RWPE2 (cell line): Measurements from ENCODE around the gene NEMF.
"Not testable (repeated sequence)": the region's sequence is repeated elsewhere in the genome, so short reads cannot be mapped to it uniquely, and the experiment has no call there.

Experiments used
- ATAC-seq: fragments of 200-7000 bp; cut with Tn5 transposase; 3 replicates; pipeline ENCODE4 v1.9.1; 2021; ENCODE audit warnings: low read depth
- DNase-seq: peaks from one replicate; pipeline ENCODE4 v3.0.0-alpha.2; 2020; ENCODE audit warnings: low spot score
- H3K27ac ChIP-seq: fragments of 450-650 bp; 2 replicates; pipeline ENCODE4 v1.5.1; 2017; ENCODE audit warnings: mild to moderate bottlenecking; ENCODE audit not compliant: poor library complexity, severe bottlenecking
- H3K27me3 ChIP-seq: fragments of 250-450 bp; sonication (Bioruptor Pico); 2 replicates; pipeline ENCODE4 v1.5.1; 2021; ENCODE audit warnings: mild to moderate bottlenecking, moderate library complexity; ENCODE audit not compliant: insufficient read depth, poor library complexity, severe bottlenecking
- H3K36me3 ChIP-seq: fragments of 250-450 bp; sonication (Bioruptor Pico); 2 replicates; pipeline ENCODE4 v1.5.1; 2020; ENCODE audit warnings: low read depth, mild to moderate bottlenecking, moderate library complexity
- H3K4me1 ChIP-seq: fragments of 250-450 bp; sonication (Bioruptor Pico); 2 replicates; pipeline ENCODE4 v1.5.1; 2021; ENCODE audit warnings: mild to moderate bottlenecking, moderate library complexity; ENCODE audit not compliant: insufficient read depth, poor library complexity, severe bottlenecking
- H3K4me3 ChIP-seq: fragments of 250-450 bp; sonication (Bioruptor Pico); 2 replicates; pipeline ENCODE4 v1.5.1; 2021; ENCODE audit warnings: mild to moderate bottlenecking, moderate library complexity; ENCODE audit not compliant: severe bottlenecking
- H3K9me3 ChIP-seq: fragments of 250-450 bp; sonication (Bioruptor Pico); 2 replicates; pipeline ENCODE4 v1.5.1; 2021; ENCODE audit warnings: mild to moderate bottlenecking, moderate library complexity; ENCODE audit not compliant: severe bottlenecking
- TF ChIP-seq, protein P1 (sequence below): fragments of 450-650 bp; IDR thresholded peaks from one replicate; pipeline ENCODE4 v1.5.1; 2017; ENCODE audit warnings: mild to moderate bottlenecking, moderate library complexity; ENCODE audit not compliant: poor library complexity, severe bottlenecking

NEMF gene

DNA sequence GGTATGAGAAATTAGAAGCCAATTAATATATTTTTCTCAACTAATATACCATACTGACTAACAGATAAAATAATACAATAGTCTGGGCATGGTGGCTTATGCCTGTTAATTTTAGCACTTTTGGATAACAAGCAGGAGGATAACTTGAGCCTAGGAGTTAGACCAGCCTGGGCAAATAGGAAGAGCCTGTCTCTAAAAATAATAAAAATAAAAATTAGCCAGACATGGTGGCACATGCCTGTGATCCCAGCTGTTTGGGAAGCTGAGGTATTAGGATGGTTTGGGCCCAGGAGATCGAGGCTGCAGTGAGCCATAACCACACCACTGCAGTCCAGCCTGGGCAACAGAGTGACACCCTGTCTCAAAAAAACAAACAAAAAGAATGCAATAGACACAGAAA, 60.0 kb downstream of the NEMF start:
- no peaks in the 10 kb centered on the region for H3K4me1 ChIP-seq
- no peak overlapping the region for H3K27ac ChIP-seq
- H3K27me3 ChIP-seq: no peaks in the 10 kb centered on the region
- DNase-seq (no peak), ATAC-seq (no peak)
- TF ChIP-seq, protein P1, sequence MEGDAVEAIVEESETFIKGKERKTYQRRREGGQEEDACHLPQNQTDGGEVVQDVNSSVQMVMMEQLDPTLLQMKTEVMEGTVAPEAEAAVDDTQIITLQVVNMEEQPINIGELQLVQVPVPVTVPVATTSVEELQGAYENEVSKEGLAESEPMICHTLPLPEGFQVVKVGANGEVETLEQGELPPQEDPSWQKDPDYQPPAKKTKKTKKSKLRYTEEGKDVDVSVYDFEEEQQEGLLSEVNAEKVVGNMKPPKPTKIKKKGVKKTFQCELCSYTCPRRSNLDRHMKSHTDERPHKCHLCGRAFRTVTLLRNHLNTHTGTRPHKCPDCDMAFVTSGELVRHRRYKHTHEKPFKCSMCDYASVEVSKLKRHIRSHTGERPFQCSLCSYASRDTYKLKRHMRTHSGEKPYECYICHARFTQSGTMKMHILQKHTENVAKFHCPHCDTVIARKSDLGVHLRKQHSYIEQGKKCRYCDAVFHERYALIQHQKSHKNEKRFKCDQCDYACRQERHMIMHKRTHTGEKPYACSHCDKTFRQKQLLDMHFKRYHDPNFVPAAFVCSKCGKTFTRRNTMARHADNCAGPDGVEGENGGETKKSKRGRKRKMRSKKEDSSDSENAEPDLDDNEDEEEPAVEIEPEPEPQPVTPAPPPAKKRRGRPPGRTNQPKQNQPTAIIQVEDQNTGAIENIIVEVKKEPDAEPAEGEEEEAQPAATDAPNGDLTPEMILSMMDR: no peak
- peaks cover 96% of the 10 kb centered on the region for H3K36me3 ChIP-seq
- no peak overlapping the region for H3K4me3 ChIP-seq
- no peaks in the 10 kb centered on the region for H3K9me3 ChIP-seq

DNA sequence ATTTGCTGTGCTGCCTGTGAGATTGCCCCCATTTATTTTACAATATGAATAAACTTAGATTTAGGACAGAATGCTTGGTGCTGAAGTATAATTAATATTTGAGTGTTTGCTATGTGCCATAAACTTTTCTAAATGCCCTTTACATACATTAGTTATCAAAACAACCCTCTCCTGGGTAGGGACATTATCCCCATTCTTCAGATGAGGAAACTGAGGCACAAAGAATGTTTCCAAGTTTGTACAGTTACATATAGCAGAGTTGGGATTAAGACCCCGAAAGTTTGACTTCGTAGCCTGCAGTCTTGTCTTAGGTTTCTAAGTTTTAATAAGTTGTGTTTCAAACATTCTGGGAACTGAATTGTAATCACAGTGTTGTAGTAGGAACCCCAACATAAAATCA, 66.3 kb downstream of the NEMF start:
- Histone ChIP-seq H3K4me3 (no peak overlapping the region), H3K27ac (no peak overlapping the region), H3K27me3 (no peaks in the 10 kb centered on the region), H3K4me1 (no peaks in the 10 kb centered on the region), H3K9me3 (no peaks in the 10 kb centered on the region), H3K36me3 (peaks cover 97% of the 10 kb centered on the region)
- no peak for DNase-seq
- no peak for ATAC-seq
- TF ChIP-seq, protein P1: no peak

DNA sequence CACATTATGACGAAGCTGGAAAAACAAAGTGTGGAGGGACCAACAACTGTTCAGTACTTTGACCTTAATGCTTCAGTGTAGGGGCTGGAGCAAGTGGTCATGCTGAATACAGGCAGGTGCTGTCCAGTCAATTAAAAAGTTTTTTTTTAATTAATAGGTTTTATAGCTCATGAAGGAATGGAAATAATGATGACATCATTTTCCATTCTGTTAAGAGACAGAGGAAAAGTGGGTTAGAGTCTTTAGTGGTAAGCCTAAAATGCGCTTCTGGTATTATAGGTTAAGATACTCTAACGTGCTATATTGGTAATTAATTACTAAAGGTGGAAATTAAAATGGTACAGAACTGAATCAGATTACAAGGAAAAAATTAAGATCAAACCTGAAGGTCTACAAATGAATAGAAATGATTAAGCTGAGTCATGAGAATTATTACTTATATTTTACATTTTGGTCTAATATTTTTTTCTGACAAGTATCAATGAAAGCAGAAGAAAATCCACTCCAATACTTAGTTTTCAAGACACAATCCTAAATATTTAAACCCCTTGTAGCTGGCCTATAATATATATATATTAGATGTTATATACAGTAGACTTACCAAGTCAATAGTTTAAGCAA, 69.1 kb downstream of the NEMF start:
- TF ChIP-seq, protein P1: no peak
- Histone ChIP-seq H3K36me3 (peaks cover 93% of the 10 kb centered on the region), H3K4me3 (no peak overlapping the region), H3K9me3 (no peaks in the 10 kb centered on the region), H3K27me3 (no peaks in the 10 kb centered on the region), H3K4me1 (no peaks in the 10 kb centered on the region), H3K27ac (no peak overlapping the region)
- DNase-seq (no peak), ATAC-seq (no peak)

DNA sequence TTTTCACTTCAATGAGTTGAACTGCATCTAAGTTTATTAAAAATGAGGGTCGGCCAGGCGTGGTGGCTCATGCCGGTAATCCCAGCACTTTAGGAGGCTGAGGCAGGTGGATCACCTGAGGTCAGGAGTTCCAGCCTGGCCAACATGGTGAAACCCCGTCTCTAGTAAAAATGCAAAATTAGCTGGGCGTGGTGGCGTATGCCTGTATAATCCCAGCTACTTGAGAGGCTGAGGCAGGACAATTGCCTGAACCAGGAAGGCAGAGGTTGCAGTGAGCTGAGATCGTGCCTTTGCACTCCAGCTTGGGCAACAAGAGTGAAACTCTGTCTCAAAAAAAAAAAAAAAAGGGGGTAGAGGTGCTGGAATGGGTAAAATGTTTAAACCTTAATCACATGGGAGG, 71.5 kb downstream of the NEMF start:
- not testable (repeated sequence) for ATAC-seq, H3K4me3 ChIP-seq, H3K4me1 ChIP-seq, H3K9me3 ChIP-seq, H3K27ac ChIP-seq, H3K27me3 ChIP-seq, DNase-seq
- H3K36me3 ChIP-seq: peaks cover 89% of the 10 kb centered on the region

DNA sequence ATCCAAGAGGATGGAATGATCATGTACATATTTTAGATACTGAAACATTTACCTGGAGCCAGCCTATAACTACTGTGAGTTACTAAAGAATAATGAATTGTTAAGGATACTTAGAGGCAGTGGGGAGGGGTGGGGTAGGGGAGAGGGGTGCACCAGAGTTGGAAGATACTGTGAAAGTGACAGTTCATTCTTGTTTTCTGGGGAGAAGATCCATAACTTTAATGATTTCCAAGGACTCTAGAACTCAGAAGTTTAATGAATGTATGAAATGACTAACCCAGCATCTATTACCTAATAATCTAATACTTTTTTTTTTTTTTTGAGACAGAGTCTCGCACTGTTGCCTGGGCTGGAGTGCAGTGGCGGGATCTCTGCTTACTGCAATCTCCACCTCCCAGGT, 74.2 kb downstream of the NEMF start:
- no peaks in the 10 kb centered on the region for H3K9me3 ChIP-seq
- no peaks in the 10 kb centered on the region for H3K27me3 ChIP-seq
- no peak overlapping the region for H3K4me3 ChIP-seq
- TF ChIP-seq, protein P1: no peak
- no peak overlapping the region for H3K27ac ChIP-seq
- H3K36me3 ChIP-seq: peaks cover 84% of the 10 kb centered on the region
- DNase-seq (no peak), ATAC-seq (no peak)
- H3K4me1 ChIP-seq: no peaks in the 10 kb centered on the region
